Measurements from ENCODE around the gene RBM11.

The RBM11 gene

GRCh38 chr21:14271053-14271452, 55.1 kb downstream of the RBM11 start:
- no peak for DNase-seq (ENCODE audit: low read depth in 2 of 2)

- DNase-seq (ENCODE audit: low read depth in 2 of 2) = no peak
Observed at GRCh38 chr21:14271641-14272040, 55.7 kb downstream of the RBM11 start.

- DNase-seq (ENCODE audit: low read depth in 2 of 2) = no peak
Observed at GRCh38 chr21:14273736-14274538, 58.0 kb downstream of the RBM11 start.

GRCh38 chr21:14275702-14276205, 59.8 kb downstream of the RBM11 start:
- no peak for DNase-seq (ENCODE audit: low read depth in 2 of 2)

Data from activated CD8-positive, alpha-beta memory T cell treated with anti-CD3 and anti-CD28 coated beads for 4 hours (primary cell).